OCI-LY3 (cell line): ENCODE results near the gene AACS.

Source experiments
- CTCF ChIP-seq: fragments of 200-600, 300-600 bp; sonication (generic); IDR thresholded peaks from 2 replicates; pipeline ENCODE4 v1.5.1; 2014; ENCODE audit warnings: antibody characterized with exemption, low read length, low read depth
- EZH2phosphoT487 ChIP-seq: fragments of 200-600 bp; shearing (Covaris generic); IDR thresholded peaks from 2 replicates; pipeline ENCODE4 v1.6.1; 2018; ENCODE audit warnings: antibody characterized with exemption, mixed run types, low read depth

GRCh38 chr12:125163148-125163547, 97.9 kb downstream of the AACS start:
- no peak for TF ChIP-seq CTCF
- TF ChIP-seq EZH2phosphoT487: no peak
